ENCODE measurements around the gene SYT2.

Gene SYT2

GRCh38 chr1:202654079-202654478, 56.2 kb downstream of the SYT2 start:
- in situ Hi-C loops (cut with HindIII; ENCODE audit: low sequenced_read_pairs), result no loop called here
- TF ChIP-seq CTCF (IDR thresholded peaks at IDR 0.05; ENCODE audit: low read depth, low read length, missing control alignments), result no peak
- H3K4me3 ChIP-seq (ENCODE audit: low read depth, low read length), result no peak overlapping the region

GRCh38 chr1:202649553-202650392, 60.5 kb downstream of the SYT2 start:
- H3K4me3 ChIP-seq (ENCODE audit: low read depth, low read length), result no peak overlapping the region
- no peak for DNase-seq (ENCODE audit: low read depth)
- in situ Hi-C loops (cut with HindIII; ENCODE audit: low sequenced_read_pairs), result no loop called here
- no peak for TF ChIP-seq CTCF (IDR thresholded peaks at IDR 0.05; ENCODE audit: low read depth, low read length, missing control alignments)

More at GRCh38 chr1:202654079-202654478, 56.2 kb downstream of the SYT2 start:
- no peak for DNase-seq (ENCODE audit: low read depth)

- H3K4me3 ChIP-seq (ENCODE audit: low read depth, low read length), result no peak overlapping the region
- in situ Hi-C loops (cut with HindIII; ENCODE audit: low sequenced_read_pairs), result no loop called here
- no peak for TF ChIP-seq CTCF (IDR thresholded peaks at IDR 0.05; ENCODE audit: low read depth, low read length, missing control alignments)
- no peak for DNase-seq (ENCODE audit: low read depth)
These were observed 61.5 kb downstream of the SYT2 start for GRCh38 chr1:202648605-202649226.

- in situ Hi-C loops (cut with HindIII; ENCODE audit: low sequenced_read_pairs), result no loop called here
- no peak overlapping the region for H3K4me3 ChIP-seq (ENCODE audit: low read depth, low read length)
- no peak for DNase-seq (ENCODE audit: low read depth)
- no peak for TF ChIP-seq CTCF (IDR thresholded peaks at IDR 0.05; ENCODE audit: low read depth, low read length, missing control alignments)
These were observed 65.2 kb downstream of the SYT2 start for GRCh38 chr1:202645097-202645476.

- TF ChIP-seq CTCF (IDR thresholded peaks at IDR 0.05; ENCODE audit: low read depth, low read length, missing control alignments), result no peak
- in situ Hi-C loops (cut with HindIII; ENCODE audit: low sequenced_read_pairs), result no loop called here
- no peak for DNase-seq (ENCODE audit: low read depth)
- H3K4me3 ChIP-seq (ENCODE audit: low read depth, low read length), result no peak overlapping the region
These were observed 65.8 kb downstream of the SYT2 start for GRCh38 chr1:202644219-202645096.
